A549 (cell line): ENCODE results near the gene TECPR2. TPM values are rescaled to one million over a fixed set of nuclear protein-coding genes. Genes with fewer than 3 reads are reported as not detected.

Source experiments
- ATAC-seq, 2 experiments: fragments of 200-7000 bp in 1 of 2; fragments of >200 bp in 1 of 2; cut with Nextera tagmentation in 1 of 2; cut with Tn5 transposase in 1 of 2; 3 replicates each; pipeline versions ENCODE4 v1.8.0 to v1.9.1; 2018 to 2020; ENCODE audit warnings: mild to moderate bottlenecking in 1 of 2, moderate library complexity in 1 of 2
- CTCF ChIA-PET: fragments of 300-600 bp; sonication (Branson Sonifier 250); formaldehyde crosslinking; extraction: SDS; loops from one replicate; lab custom pipeline; 2021; ENCODE audit warnings: antibody characterized with exemption, inconsistent platforms; lab: Yijun Ruan, JAX
- POLR2A ChIA-PET: fragments of 350-600 bp; formaldehyde crosslinking; extraction: SDS; loops from one replicate; lab custom pipeline; 2021; ENCODE audit warnings: antibody characterized with exemption, inconsistent platforms; lab: Yijun Ruan, JAX
- DNase-seq, 2 experiments: peaks; one replicate each; pipeline versions ENCODE4 v3.0.0 to v3.0.0-alpha.2; 2011 to 2016; ENCODE audit warnings: low read depth in 1 of 2, low spot score in 1 of 2
- FAIRE-seq: peaks from 2 replicates; lab custom pipeline; 2011; peaks lifted over from hg19 to GRCh38; lab: Jason Lieb, UNC
- H3K27ac ChIP-seq, 2 experiments: fragments of >200 bp; sonication (Bioruptor Twin); formaldehyde crosslinking; 3 replicates each; pipeline ENCODE4 v1.5.1; 2016 to 2017
- H3K4me1 ChIP-seq: fragments of >200 bp; sonication (Bioruptor Twin); formaldehyde crosslinking; 3 replicates; pipeline ENCODE4 v1.6.1; 2016
- H3K4me2 ChIP-seq: fragments of >200 bp; sonication (Bioruptor Twin); formaldehyde crosslinking; 3 replicates; pipeline ENCODE4 v1.6.1; 2016
- H3K4me3 ChIP-seq: fragments of >200 bp; sonication (Bioruptor Twin); formaldehyde crosslinking; 3 replicates; pipeline ENCODE4 v1.5.1; 2016
- H3K9me3 ChIP-seq: fragments of >200 bp; sonication (Bioruptor Twin); formaldehyde crosslinking; 3 replicates; pipeline ENCODE4 v1.6.1; 2016
- CBX8 ChIP-seq: fragments of 200-600 bp; sonication (generic); IDR thresholded peaks from 2 replicates; pipeline ENCODE4 v1.6.1; 2016
- CHD2 ChIP-seq: fragments of 150-350 bp; IDR thresholded peaks from 2 replicates; pipeline ENCODE4 v1.6.1; 2014; ENCODE audit warnings: low read length; ENCODE audit not compliant: partially characterized antibody
- EHMT2 ChIP-seq: fragments of 200-600 bp; sonication (generic); IDR thresholded peaks from 2 replicates; pipeline ENCODE4 v1.6.1; 2016; ENCODE audit warnings: antibody characterized with exemption, low read depth, mild to moderate bottlenecking, moderate library complexity
- EP300 ChIP-seq, 2 experiments: fragments of >200 bp; sonication (Bioruptor Twin); formaldehyde crosslinking; IDR thresholded peaks; 2 replicates in 1 of 2; 3 replicates in 1 of 2; pipeline ENCODE4 v1.6.1; 2016 to 2017
- ESRRA ChIP-seq: fragments of 150-350 bp; IDR thresholded peaks from 2 replicates; pipeline ENCODE4 v1.6.1; 2014; ENCODE audit warnings: mild to moderate bottlenecking, low read length, borderline replicate concordance
- FOSL2 ChIP-seq, 2 experiments: fragments of 450-650 bp in 1 of 2; fragments of >200 bp in 1 of 2; sonication (Bioruptor Twin) in 1 of 2; formaldehyde crosslinking; IDR thresholded peaks; 2 replicates each; pipeline versions ENCODE4 v1.5.0 to v1.6.1; 2016 to 2020; ENCODE audit warnings: mild to moderate bottlenecking in 1 of 2, moderate library complexity in 1 of 2
- HEYL ChIP-seq: fragments of 250-450 bp; sonication (Bioruptor Pico); IDR thresholded peaks from 2 replicates; pipeline ENCODE4 v1.8.0; 2021; ENCODE audit warnings: mild to moderate bottlenecking, moderate library complexity
- HOXB13 ChIP-seq: fragments of 250-450 bp; sonication (Bioruptor Pico); IDR thresholded peaks from 2 replicates; pipeline ENCODE4 v1.5.0; 2020; ENCODE audit warnings: low read depth, mild to moderate bottlenecking, moderate library complexity
- MYC ChIP-seq: IDR thresholded peaks from 2 replicates; pipeline ENCODE4 v1.6.1; 2012; ENCODE audit warnings: mild to moderate bottlenecking, inconsistent platforms, low read length, improper control_type of control experiment, borderline replicate concordance
- PHF8 ChIP-seq: fragments of 200-600 bp; sonication (generic); IDR thresholded peaks from 2 replicates; pipeline ENCODE4 v1.6.1; 2016; ENCODE audit warnings: low read depth, mild to moderate bottlenecking, antibody characterized with exemption, moderate library complexity, borderline replicate concordance
- RAD21 ChIP-seq, 2 experiments: fragments of >200 bp in 1 of 2; sonication (Bioruptor Twin) in 1 of 2; formaldehyde crosslinking in 1 of 2; IDR thresholded peaks in 1 of 2; conservative IDR thresholded peaks in 1 of 2; 2 replicates in 1 of 2; 3 replicates in 1 of 2; pipeline ENCODE4 v1.6.1; 2012 to 2018; ENCODE audit warnings: inconsistent platforms in 1 of 2
- RCOR1 ChIP-seq: fragments of 150-350 bp; IDR thresholded peaks from 2 replicates; pipeline ENCODE4 v1.6.1; 2014; ENCODE audit warnings: antibody characterized with exemption, low read length, low read depth
- RFX5 ChIP-seq: fragments of 450-650 bp; IDR thresholded peaks from 2 replicates; pipeline ENCODE4 v1.7.1; 2014; ENCODE audit warnings: antibody characterized with exemption, mild to moderate bottlenecking, moderate library complexity
- ZC3H11A ChIP-seq: fragments of 450-650 bp; IDR thresholded peaks from 2 replicates; pipeline ENCODE4 v1.6.1; 2014; ENCODE audit warnings: antibody characterized with exemption, mild to moderate bottlenecking
- WGBS: methylation state at CpG from one replicate; pipeline ENCODE4 v1.1.6; 2017; ENCODE audit errors: missing lambda C conversion rate; 5-methylcytosine and 5-hydroxymethylcytosine counted together
- polyA plus RNA-seq, 4 experiments: library from polyadenylated mRNA; depleted of rRNA in 3 of 4; stranded (reverse); fragments of >200 nt; fragmentation: RNase III in 1 of 4; extraction: RNeasy Plus Mini Kit Qiagen cat#74134 plus additional on column Dnase treatment in 1 of 4; gene quantifications; 2 replicates in 3 of 4; 3 replicates in 1 of 4; pipeline ENCODE4 v1.2.3, GENCODE V29; 2011 to 2017
- TF ChIP-seq, protein P1 (sequence below): IDR thresholded peaks from 2 replicates; pipeline ENCODE4 v1.6.1; 2012; ENCODE audit warnings: low read depth, borderline replicate concordance
- TF ChIP-seq, protein P2 (sequence below): IDR thresholded peaks from 2 replicates; pipeline ENCODE4 v1.6.1; 2012
- TF ChIP-seq, protein P3 (sequence below): fragments of 250-450 bp; sonication (Bioruptor Pico); IDR thresholded peaks from 2 replicates; pipeline ENCODE4 v1.5.0; 2021; ENCODE audit warnings: mild to moderate bottlenecking, moderate library complexity, borderline replicate concordance

The TECPR2 gene
- polyA plus RNA-seq, 2 of the 4 experiments (the other 2 are of a cell fraction) = 5.9 to 7.6 TPM

DNA sequence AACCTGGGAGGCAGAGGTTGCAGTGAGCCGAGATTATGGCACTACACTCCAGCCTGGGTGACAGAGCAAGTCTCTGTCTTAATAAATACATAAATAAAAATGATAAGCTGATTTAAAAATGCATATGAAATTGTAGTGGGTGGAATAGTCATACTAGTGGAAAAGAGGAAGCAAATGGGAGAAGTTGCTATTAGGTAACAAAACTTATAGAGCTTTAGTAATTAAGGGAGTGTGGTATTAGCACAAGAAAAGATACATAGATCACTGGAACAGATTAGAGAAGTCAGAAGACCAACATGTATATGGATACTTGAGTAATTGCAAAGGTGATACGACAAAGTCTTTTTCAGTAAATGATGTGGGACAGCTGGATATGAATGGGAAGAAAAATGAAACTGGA lies 26.5 kb downstream of the TECPR2 start:
- Histone ChIP-seq H3K4me3 (no peak overlapping the region), H3K4me1 (no peaks in the 10 kb centered on the region), H3K4me2 (no peak overlapping the region), H3K9me3 (no peaks in the 10 kb centered on the region), H3K27ac (no peak overlapping the region)
- no peak for FAIRE-seq
- POLR2A ChIA-PET = no interaction called here
- no peak for DNase-seq
- ATAC-seq = no peak
- CTCF ChIA-PET = interaction anchor here (0.9 to 1.1 kb wide), 2 partner anchors 42 to 49 kb away, joined by 3 to 5 read pairs; no protein-coding TSS in a partner anchor
- TF ChIP-seq CBX8 (no peak), MYC (no peak), HEYL (CRISPR knock-in tag) (no peak), RAD21 (conservative IDR thresholded peaks at IDR 0.05 in 1 of 2, IDR thresholded peaks at IDR 0.05 in 1 of 2) (no peak)
- TF ChIP-seq, protein P1, sequence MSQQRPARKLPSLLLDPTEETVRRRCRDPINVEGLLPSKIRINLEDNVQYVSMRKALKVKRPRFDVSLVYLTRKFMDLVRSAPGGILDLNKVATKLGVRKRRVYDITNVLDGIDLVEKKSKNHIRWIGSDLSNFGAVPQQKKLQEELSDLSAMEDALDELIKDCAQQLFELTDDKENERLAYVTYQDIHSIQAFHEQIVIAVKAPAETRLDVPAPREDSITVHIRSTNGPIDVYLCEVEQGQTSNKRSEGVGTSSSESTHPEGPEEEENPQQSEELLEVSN = no peak
- 84% methylated on average over 2 of the region's 2 CpGs for WGBS

DNA sequence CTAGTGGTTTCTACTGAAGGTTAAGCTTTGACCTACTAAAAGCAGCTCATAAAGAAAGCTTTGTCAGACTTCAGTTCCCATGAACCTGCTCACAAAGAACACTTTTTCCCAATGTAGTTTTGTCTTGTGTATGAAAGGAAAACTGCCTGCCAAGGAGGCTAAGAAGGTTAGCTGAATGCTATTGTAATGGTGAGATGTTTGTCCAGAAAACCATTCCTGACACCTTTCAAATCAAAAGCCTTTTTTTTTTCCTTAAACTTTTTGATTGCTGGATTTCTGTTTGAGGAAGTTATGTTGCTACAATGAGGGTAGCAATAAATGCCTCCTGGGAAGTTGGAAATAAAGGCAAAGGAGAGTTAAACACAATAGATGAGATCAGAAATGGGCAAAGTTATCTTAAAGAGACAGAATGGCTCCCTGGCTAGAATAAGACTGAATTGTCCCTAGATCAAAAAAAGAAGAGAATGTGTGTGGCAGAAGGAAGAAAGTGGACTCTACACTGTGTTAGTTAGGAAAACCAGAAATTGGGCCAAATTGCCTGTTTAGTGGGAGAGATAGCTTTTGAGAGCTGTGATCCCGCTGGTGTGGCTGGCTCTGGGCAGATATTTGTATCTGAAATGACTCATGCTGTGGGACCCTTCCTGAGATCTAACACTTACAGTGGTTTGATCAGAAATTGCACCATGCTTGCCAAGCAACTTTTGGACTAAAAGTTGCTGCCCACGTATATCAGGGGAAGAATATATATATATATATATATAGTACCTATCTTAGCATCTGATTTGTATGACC lies 27.5 kb downstream of the TECPR2 start:
- ATAC-seq = no peak
- Histone ChIP-seq H3K9me3 (no peaks in the 10 kb centered on the region), H3K4me1 (no peaks in the 10 kb centered on the region), H3K27ac (no peak overlapping the region), H3K4me2 (no peak overlapping the region), H3K4me3 (no peak overlapping the region)
- CTCF ChIA-PET = interaction anchor here (1.7 kb wide), 1 partner anchor 7 kb away, joined by 3 read pairs; no protein-coding TSS in a partner anchor
- FAIRE-seq = no peak
- POLR2A ChIA-PET = no interaction called here
- TF ChIP-seq EP300 (IDR thresholded peaks at IDR 0.05) = no peak
- no peak for TF ChIP-seq RCOR1
- TF ChIP-seq, protein P2, sequence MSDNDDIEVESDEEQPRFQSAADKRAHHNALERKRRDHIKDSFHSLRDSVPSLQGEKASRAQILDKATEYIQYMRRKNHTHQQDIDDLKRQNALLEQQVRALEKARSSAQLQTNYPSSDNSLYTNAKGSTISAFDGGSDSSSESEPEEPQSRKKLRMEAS = no peak
- no peak for TF ChIP-seq CHD2
- no peak for TF ChIP-seq PHF8
- no peak for TF ChIP-seq EHMT2
- TF ChIP-seq ESRRA = no peak
- 93% methylated on average over 2 of the region's 2 CpGs for WGBS
- no peak for DNase-seq

DNA sequence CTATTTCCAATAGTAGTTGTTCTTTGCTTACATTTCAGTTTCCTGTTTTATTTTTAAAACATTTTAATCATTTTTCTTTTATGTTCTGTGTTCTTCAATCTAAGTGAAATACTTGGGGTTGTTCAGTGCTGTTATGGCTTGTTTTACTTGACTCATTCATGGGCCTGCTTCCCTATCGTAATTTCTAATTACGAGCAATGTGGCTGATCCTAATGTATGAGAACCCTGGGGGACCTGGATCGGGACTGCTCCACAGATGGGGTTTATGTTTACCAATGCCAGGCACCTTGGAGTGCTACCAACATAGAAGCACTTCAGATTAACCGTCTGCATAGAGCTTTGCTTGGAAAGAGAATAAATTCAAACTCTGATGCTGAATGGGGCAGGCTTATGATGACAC lies 29.8 kb downstream of the TECPR2 start:
- no peak overlapping the region for H3K4me3 ChIP-seq
- no peak overlapping the region for H3K27ac ChIP-seq
- 87% methylated on average over 4 of the region's 4 CpGs for WGBS
- H3K4me1 ChIP-seq = no peaks in the 10 kb centered on the region
- TF ChIP-seq HOXB13 = no peak
- no peak for TF ChIP-seq RFX5
- TF ChIP-seq ZC3H11A = no peak
- TF ChIP-seq, protein P3, sequence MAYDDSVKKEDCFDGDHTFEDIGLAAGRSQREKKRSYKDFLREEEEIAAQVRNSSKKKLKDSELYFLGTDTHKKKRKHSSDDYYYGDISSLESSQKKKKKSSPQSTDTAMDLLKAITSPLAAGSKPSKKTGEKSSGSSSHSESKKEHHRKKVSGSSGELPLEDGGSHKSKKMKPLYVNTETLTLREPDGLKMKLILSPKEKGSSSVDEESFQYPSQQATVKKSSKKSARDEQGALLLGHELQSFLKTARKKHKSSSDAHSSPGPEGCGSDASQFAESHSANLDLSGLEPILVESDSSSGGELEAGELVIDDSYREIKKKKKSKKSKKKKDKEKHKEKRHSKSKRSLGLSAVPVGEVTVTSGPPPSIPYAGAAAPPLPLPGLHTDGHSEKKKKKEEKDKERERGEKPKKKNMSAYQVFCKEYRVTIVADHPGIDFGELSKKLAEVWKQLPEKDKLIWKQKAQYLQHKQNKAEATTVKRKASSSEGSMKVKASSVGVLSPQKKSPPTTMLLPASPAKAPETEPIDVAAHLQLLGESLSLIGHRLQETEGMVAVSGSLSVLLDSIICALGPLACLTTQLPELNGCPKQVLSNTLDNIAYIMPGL (CRISPR knock-in tag) = no peak
- TF ChIP-seq RCOR1 = no peak
- TF ChIP-seq FOSL2 (IDR thresholded peaks at IDR 0.05) = no peak
- no peak for TF ChIP-seq FOSL2 (CRISPR knock-in tag; IDR thresholded peaks at IDR 0.05)
- TF ChIP-seq, all 56 proteins: peak for 0
- peaks cover 4% of the 10 kb centered on the region; the same call in 1 of the 3 replicates for H3K9me3 ChIP-seq
- CTCF ChIA-PET = interaction anchor here (1.0 to 2.0 kb wide), 4 partner anchors 11 to 17 kb away, joined by 3 to 4 read pairs (median 4); no protein-coding TSS in a partner anchor
- FAIRE-seq (no peak), ATAC-seq (no peak), DNase-seq (no peak)
- no peak overlapping the region for H3K4me2 ChIP-seq
- POLR2A ChIA-PET = no interaction called here
